Left lobe of liver (tissue), 2 donors: Measurements from ENCODE around the gene ANKRD11. TPM values are rescaled to one million over a fixed set of nuclear protein-coding genes. Genes with fewer than 3 reads are reported as not detected.
"Not testable (repeated sequence)": the region's sequence is repeated elsewhere in the genome, so short reads cannot be mapped to it uniquely, and the experiment has no call there.

Experiments used
- ATAC-seq: fragments of 200-7000 bp; cut with Tn5 transposase; one replicate; pipeline ENCODE4 v1.9.1; 2020; ENCODE audit warnings: mild to moderate bottlenecking, moderate library complexity
- DNase-seq: peaks from one replicate; pipeline ENCODE4 v3.0.0-alpha.2; 2020; ENCODE audit warnings: low spot score
- total RNA-seq: library from RNA; stranded (reverse); gene quantifications from one replicate; pipeline ENCODE4 v1.2.1, GENCODE V29; 2021
- donor health status: DM: no; HTN: no; CAD: no; lungs with moderate emphysema.
- donor health status: DM: no; HTN: yes; CAD: no.

ANKRD11 gene
- total RNA-seq, 1 donor from 2014 or later, result 50.7 TPM

GRCh38 chr16:89482150-89482816 is 8.1 kb downstream of the ANKRD11 start:
- DNase-seq, result no peak
- ATAC-seq, result no peak

GRCh38 chr16:89481356-89481955 is 8.9 kb downstream of the ANKRD11 start:
- no peak for DNase-seq
- ATAC-seq, result no peak

- no peak for ATAC-seq
Measured at GRCh38 chr16:89478576-89479221, 11.7 kb downstream of the ANKRD11 start.

GRCh38 chr16:89476811-89477261 is 13.5 kb downstream of the ANKRD11 start:
- DNase-seq, result no peak
- ATAC-seq, result peak; percentile 24

More at GRCh38 chr16:89478576-89479221, 11.7 kb downstream of the ANKRD11 start:
- no peak for DNase-seq

GRCh38 chr16:89476379-89476778 is 14.0 kb downstream of the ANKRD11 start:
- ATAC-seq (peak; percentile 75), DNase-seq (peak; percentile 65)

- DNase-seq (no peak), ATAC-seq (no peak)
Measured at GRCh38 chr16:89475144-89475543, 15.2 kb downstream of the ANKRD11 start.

- DNase-seq (no peak), ATAC-seq (peak; percentile 36)
Measured at GRCh38 chr16:89473791-89474414, 16.5 kb downstream of the ANKRD11 start.

- DNase-seq (no peak), ATAC-seq (no peak)
Measured at GRCh38 chr16:89473136-89473712, 17.1 kb downstream of the ANKRD11 start.

- peak; percentile 64 for ATAC-seq
- no peak for DNase-seq
Measured at GRCh38 chr16:89472711-89473075, 17.7 kb downstream of the ANKRD11 start.

- ATAC-seq (no peak), DNase-seq (no peak)
Measured at GRCh38 chr16:89467382-89467781, 23.0 kb downstream of the ANKRD11 start.

GRCh38 chr16:89466920-89467319 is 23.4 kb downstream of the ANKRD11 start:
- ATAC-seq, result no peak

GRCh38 chr16:89463312-89463711 is 27.0 kb downstream of the ANKRD11 start:
- not testable (repeated sequence) for ATAC-seq, DNase-seq

More at GRCh38 chr16:89466920-89467319, 23.4 kb downstream of the ANKRD11 start:
- no peak for DNase-seq

- ATAC-seq, DNase-seq: not testable (repeated sequence)
Measured at GRCh38 chr16:89462639-89463038, 27.7 kb downstream of the ANKRD11 start.

GRCh38 chr16:89461890-89462289 is 28.5 kb downstream of the ANKRD11 start:
- not testable (repeated sequence) for DNase-seq, ATAC-seq

- DNase-seq (no peak), ATAC-seq (peak; percentile 22)
Measured at GRCh38 chr16:89460556-89460955, 29.8 kb downstream of the ANKRD11 start.

- ATAC-seq (no peak), DNase-seq (no peak)
Measured at GRCh38 chr16:89458967-89459366, 31.4 kb downstream of the ANKRD11 start.

GRCh38 chr16:89458551-89458950 is 31.8 kb downstream of the ANKRD11 start:
- ATAC-seq (no peak), DNase-seq (no peak)

GRCh38 chr16:89456419-89456959 is 33.9 kb downstream of the ANKRD11 start:
- ATAC-seq (no peak), DNase-seq (no peak)

GRCh38 chr16:89455692-89456091 is 34.7 kb downstream of the ANKRD11 start:
- ATAC-seq, result no peak
- no peak for DNase-seq

- DNase-seq, result no peak
- no peak for ATAC-seq
Measured at GRCh38 chr16:89455178-89455577, 35.2 kb downstream of the ANKRD11 start.
